HFFc6 (cell line): Measurements from ENCODE around the gene SLC1A1. TPM values are rescaled to one million over a fixed set of nuclear protein-coding genes. Genes with fewer than 3 reads are reported as not detected.

ENCODE experiments used
- DNase-seq: peaks from one replicate; pipeline ENCODE4 v3.0.0-alpha.2; 2018
- H3K27ac Mint-ChIP-seq: 2 replicates; pipeline ENCODE4 v1.8.0; 2020; ENCODE audit warnings: mild to moderate bottlenecking, mixed read lengths
- H3K27me3 Mint-ChIP-seq: 2 replicates; pipeline ENCODE4 v1.8.0; 2021; ENCODE audit warnings: mild to moderate bottlenecking, moderate library complexity, mixed read lengths; ENCODE audit not compliant: insufficient read depth
- H3K36me3 Mint-ChIP-seq: 2 replicates; pipeline ENCODE4 v1.8.0; 2021; ENCODE audit warnings: low read depth, mixed read lengths
- H3K4me1 Mint-ChIP-seq: 2 replicates; pipeline ENCODE4 v1.8.0; 2020; ENCODE audit warnings: low read depth, mixed read lengths
- H3K4me3 Mint-ChIP-seq: 2 replicates; pipeline ENCODE4 v1.8.0; 2020; ENCODE audit warnings: mild to moderate bottlenecking, moderate library complexity, mixed read lengths
- H3K9me3 Mint-ChIP-seq: 2 replicates; pipeline ENCODE4 v1.8.0; 2020; ENCODE audit warnings: mild to moderate bottlenecking, mixed read lengths
- CTCF ChIP-seq: fragments of 200-600 bp; sonication (generic); IDR thresholded peaks from 2 replicates; pipeline ENCODE4 v1.5.0; 2021; ENCODE audit warnings: antibody characterized with exemption, mild to moderate bottlenecking
- long read RNA-seq: library from polyadenylated mRNA; unstranded; transcript quantifications from one replicate; pipeline ENCODE4 v2.0.0, GENCODE V29; 2019
- total RNA-seq, 6 experiments: library from RNA; stranded (reverse); fragmentation: NEBNext Ultra II Directional; extraction: Animal tissue kit (Norgen Biotek cat#: 25700); gene quantifications; 2 replicates in 1 of 6; 3 replicates in 5 of 6; pipeline ENCODE4 v1.2.3, GENCODE V29; 2021

The SLC1A1 gene
- 1 to 10 TPM in 2 of 6 experiments, under 1 TPM in 4; 0.43 to 1.4 (median 0.79) TPM for total RNA-seq
- long read RNA-seq, partial matches to known transcripts, result 0 of 2 reads
- long read RNA-seq, other reads (novel, unspliced or antisense), result 1 of 2 reads

GRCh38 chr9:4489919-4490704 is at the start of gene SLC1A1:
Gene SLC1A1 (plus strand): TSS chr9:4490468. CDS start chr9:4490680, 212 bp downstream.
- TF ChIP-seq CTCF, result no peak
- no peaks in the 10 kb centered on the region for H3K36me3 Mint-ChIP-seq
- H3K4me3 Mint-ChIP-seq, result peak within 1 kb of the TSS; percentile 85
- no peaks in the 10 kb centered on the region for H3K9me3 Mint-ChIP-seq
- H3K27me3 Mint-ChIP-seq, result peaks cover 24% of the 10 kb centered on the region
- peaks cover 8% of the 10 kb centered on the region; the same call in 1 of the 2 replicates for H3K4me1 Mint-ChIP-seq
- DNase-seq, result no peak
- H3K27ac Mint-ChIP-seq, result no peak within 1 kb of the TSS; the same call in 1 of the 2 replicates

GRCh38 chr9:4442806-4443205 is 47.5 kb upstream of the SLC1A1 start:
- H3K27me3 Mint-ChIP-seq, result peaks cover 6% of the 10 kb centered on the region; the same call in 1 of the 2 replicates
- H3K9me3 Mint-ChIP-seq, result no peaks in the 10 kb centered on the region; the same call in 1 of the 2 replicates
- H3K4me1 Mint-ChIP-seq, result no peaks in the 10 kb centered on the region
- TF ChIP-seq CTCF, result no peak
- DNase-seq, result no peak
- H3K4me3 Mint-ChIP-seq, result no peak overlapping the region
- no peak overlapping the region for H3K27ac Mint-ChIP-seq
- H3K36me3 Mint-ChIP-seq, result no peaks in the 10 kb centered on the region

DNA sequence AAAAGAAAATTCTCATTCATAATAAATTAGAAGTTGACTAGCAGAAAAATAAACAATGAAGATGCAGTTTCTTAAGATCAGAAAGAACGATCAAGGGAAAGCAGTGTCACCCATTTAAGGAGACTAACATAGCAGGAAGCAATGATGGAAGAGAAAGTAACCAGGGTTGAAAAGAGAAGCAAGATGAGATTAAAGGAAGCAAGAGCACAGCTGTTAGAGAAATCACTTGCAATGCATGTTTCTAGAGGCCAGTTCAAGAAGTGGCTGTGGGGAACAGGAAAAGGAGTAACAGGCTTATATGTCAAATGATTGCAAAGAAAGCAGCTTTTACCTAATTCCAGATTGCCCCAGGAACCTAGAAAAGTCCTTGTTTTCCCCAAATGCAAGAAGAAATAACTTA is 46.8 kb upstream of the SLC1A1 start:
- peaks cover 5% of the 10 kb centered on the region; the same call in 1 of the 2 replicates for H3K27me3 Mint-ChIP-seq

GRCh38 chr9:4461437-4461836 is 28.8 kb upstream of the SLC1A1 start:
- H3K4me1 Mint-ChIP-seq, result no peaks in the 10 kb centered on the region
- H3K27ac Mint-ChIP-seq, result no peak overlapping the region

More for the DNA sequence above, 46.8 kb upstream of the SLC1A1 start:
- H3K27ac Mint-ChIP-seq, result no peak overlapping the region
- no peaks in the 10 kb centered on the region for H3K36me3 Mint-ChIP-seq
- H3K4me1 Mint-ChIP-seq, result no peaks in the 10 kb centered on the region
- no peak overlapping the region for H3K4me3 Mint-ChIP-seq
- no peak for TF ChIP-seq CTCF
- no peaks in the 10 kb centered on the region; the same call in 1 of the 2 replicates for H3K9me3 Mint-ChIP-seq
- DNase-seq, result no peak

DNA sequence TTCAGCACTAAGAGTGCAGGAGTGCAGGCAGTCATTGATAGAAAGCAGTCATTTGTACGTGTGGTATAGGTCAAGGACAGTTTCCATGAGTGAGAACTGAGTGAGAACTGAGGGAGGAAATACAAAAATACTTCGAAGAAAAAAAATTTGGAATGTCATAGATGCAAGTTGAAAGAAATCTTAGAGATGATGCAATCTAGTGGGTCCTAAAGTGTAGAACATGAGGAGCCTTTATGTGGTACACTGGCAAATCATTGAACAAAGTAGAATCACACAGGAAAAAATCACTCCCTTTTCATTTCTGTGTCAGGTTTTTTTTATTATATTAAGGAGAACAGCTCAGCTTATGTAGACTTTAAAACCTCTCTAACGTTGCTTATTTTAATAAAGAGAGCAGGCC is 26.4 kb upstream of the SLC1A1 start:
- Mint-ChIP-seq H3K4me1 (no peaks in the 10 kb centered on the region), H3K9me3 (no peaks in the 10 kb centered on the region), H3K27me3 (peaks cover 5% of the 10 kb centered on the region), H3K4me3 (no peak overlapping the region), H3K36me3 (no peaks in the 10 kb centered on the region), H3K27ac (no peak overlapping the region)
- DNase-seq, result no peak
- TF ChIP-seq CTCF, result no peak

More at GRCh38 chr9:4461437-4461836, 28.8 kb upstream of the SLC1A1 start:
- no peak overlapping the region for H3K4me3 Mint-ChIP-seq
- H3K36me3 Mint-ChIP-seq, result no peaks in the 10 kb centered on the region
- DNase-seq, result no peak
- TF ChIP-seq CTCF, result no peak
- no peaks in the 10 kb centered on the region for H3K9me3 Mint-ChIP-seq
- peaks cover 5% of the 10 kb centered on the region for H3K27me3 Mint-ChIP-seq
